ENCODE results near the gene OR51B4. TPM values are rescaled to one million over a fixed set of nuclear protein-coding genes. Genes with fewer than 3 reads are reported as not detected.

The OR51B4 gene
- total RNA-seq, 2 donors from 2014 or later, result not detected

DNA sequence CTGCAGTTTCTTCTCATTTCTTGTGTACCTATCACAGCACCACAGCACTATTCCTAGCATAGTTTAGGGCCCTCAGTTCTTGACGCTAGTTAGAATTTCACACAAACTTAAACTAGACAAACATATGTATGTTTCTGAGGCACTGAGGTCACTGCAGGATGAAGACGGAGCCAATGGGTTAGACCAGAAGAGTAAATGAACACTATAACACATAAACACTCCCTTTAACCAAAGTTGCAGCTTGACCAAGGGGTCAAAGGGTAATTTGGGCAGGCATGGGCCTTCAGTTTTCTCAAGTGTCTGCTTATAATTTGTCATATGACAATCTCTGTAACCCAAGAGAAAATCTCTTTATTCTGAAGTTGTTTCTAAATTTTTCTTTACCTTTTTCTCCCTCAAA is 19.1 kb downstream of the OR51B4 start:
- Histone ChIP-seq H3K27me3 (no peaks in the 10 kb centered on the region), H3K36me3 (no peaks in the 10 kb centered on the region), H3K27ac (no peak overlapping the region), H3K9ac (ENCODE audit: low read depth in 2 of 2, low read length in 2 of 2) (no peak overlapping the region), H3K9me3 (no peaks in the 10 kb centered on the region), H3K4me3 (no peak overlapping the region), H3K4me1 (no peaks in the 10 kb centered on the region)
- intact Hi-C loops (cut with DNase I), result no loop called here
- TF ChIP-seq, protein P1, sequence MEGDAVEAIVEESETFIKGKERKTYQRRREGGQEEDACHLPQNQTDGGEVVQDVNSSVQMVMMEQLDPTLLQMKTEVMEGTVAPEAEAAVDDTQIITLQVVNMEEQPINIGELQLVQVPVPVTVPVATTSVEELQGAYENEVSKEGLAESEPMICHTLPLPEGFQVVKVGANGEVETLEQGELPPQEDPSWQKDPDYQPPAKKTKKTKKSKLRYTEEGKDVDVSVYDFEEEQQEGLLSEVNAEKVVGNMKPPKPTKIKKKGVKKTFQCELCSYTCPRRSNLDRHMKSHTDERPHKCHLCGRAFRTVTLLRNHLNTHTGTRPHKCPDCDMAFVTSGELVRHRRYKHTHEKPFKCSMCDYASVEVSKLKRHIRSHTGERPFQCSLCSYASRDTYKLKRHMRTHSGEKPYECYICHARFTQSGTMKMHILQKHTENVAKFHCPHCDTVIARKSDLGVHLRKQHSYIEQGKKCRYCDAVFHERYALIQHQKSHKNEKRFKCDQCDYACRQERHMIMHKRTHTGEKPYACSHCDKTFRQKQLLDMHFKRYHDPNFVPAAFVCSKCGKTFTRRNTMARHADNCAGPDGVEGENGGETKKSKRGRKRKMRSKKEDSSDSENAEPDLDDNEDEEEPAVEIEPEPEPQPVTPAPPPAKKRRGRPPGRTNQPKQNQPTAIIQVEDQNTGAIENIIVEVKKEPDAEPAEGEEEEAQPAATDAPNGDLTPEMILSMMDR (IDR thresholded peaks at IDR 0.05), result no peak
- no peak for DNase-seq

DNA sequence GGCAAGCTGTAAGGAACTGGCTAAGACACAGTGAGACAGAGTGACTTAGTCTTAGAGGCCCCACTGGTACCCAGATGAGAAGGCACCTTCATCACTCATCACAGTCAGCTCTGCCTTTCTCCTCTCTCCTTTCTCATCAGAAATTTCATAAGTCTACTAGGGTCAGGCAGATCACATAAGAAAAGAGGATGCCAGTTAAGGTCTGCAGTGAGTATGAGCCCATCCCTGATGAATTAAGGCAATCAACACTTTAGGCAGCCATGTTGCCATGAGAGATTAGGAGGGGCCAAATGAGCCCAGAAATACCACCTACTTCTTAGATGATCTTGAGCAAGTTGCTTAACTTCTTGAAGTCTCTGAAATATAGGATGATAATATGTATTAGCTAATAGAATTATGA is 20.1 kb downstream of the OR51B4 start:
- H3K27me3 ChIP-seq, result no peaks in the 10 kb centered on the region
- TF ChIP-seq, protein P1 (IDR thresholded peaks at IDR 0.05), result no peak
- H3K4me1 ChIP-seq, result no peaks in the 10 kb centered on the region
- no peak for DNase-seq
- no peak overlapping the region for H3K9ac ChIP-seq (ENCODE audit: low read depth in 2 of 2, low read length in 2 of 2)
- intact Hi-C loops (cut with DNase I), result no loop called here
- no peaks in the 10 kb centered on the region for H3K9me3 ChIP-seq
- no peak overlapping the region for H3K27ac ChIP-seq
- H3K4me3 ChIP-seq, result no peak overlapping the region
- no peaks in the 10 kb centered on the region for H3K36me3 ChIP-seq

DNA sequence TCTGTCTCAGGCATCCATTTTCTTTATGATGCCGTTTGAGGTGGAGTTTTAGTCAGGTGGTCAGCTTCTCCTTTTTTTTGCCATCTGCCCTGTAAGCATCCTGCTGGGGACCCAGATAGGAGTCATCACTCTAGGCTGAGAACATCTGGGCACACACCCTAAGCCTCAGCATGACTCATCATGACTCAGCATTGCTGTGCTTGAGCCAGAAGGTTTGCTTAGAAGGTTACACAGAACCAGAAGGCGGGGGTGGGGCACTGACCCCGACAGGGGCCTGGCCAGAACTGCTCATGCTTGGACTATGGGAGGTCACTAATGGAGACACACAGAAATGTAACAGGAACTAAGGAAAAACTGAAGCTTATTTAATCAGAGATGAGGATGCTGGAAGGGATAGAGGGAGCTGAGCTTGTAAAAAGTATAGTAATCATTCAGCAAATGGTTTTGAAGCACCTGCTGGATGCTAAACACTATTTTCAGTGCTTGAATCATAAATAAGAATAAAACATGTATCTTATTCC is 21.1 kb downstream of the OR51B4 start:
- Histone ChIP-seq H3K27me3 (no peaks in the 10 kb centered on the region), H3K9me3 (no peaks in the 10 kb centered on the region), H3K9ac (ENCODE audit: low read depth in 2 of 2, low read length in 2 of 2) (no peak overlapping the region), H3K27ac (no peak overlapping the region), H3K4me1 (no peaks in the 10 kb centered on the region), H3K4me3 (no peak overlapping the region), H3K36me3 (no peaks in the 10 kb centered on the region)
- TF ChIP-seq, protein P1 (IDR thresholded peaks at IDR 0.05), result no peak
- peak; percentile 21 for DNase-seq
- intact Hi-C loops (cut with DNase I), result no loop called here

GRCh38 chr11:5279471-5280090 is 22.2 kb downstream of the OR51B4 start:
- Histone ChIP-seq H3K9ac (ENCODE audit: low read depth in 2 of 2, low read length in 2 of 2) (no peak overlapping the region), H3K36me3 (no peaks in the 10 kb centered on the region), H3K4me1 (no peaks in the 10 kb centered on the region), H3K9me3 (no peaks in the 10 kb centered on the region), H3K27me3 (no peaks in the 10 kb centered on the region), H3K4me3 (no peak overlapping the region), H3K27ac (no peak overlapping the region)
- DNase-seq, result no peak
- intact Hi-C loops (cut with DNase I), result no loop called here
- TF ChIP-seq, protein P1 (IDR thresholded peaks at IDR 0.05), result no peak

GRCh38 chr11:5277807-5278382 is 23.9 kb downstream of the OR51B4 start:
- Histone ChIP-seq H3K4me3 (no peak overlapping the region), H3K4me1 (no peaks in the 10 kb centered on the region), H3K9ac (ENCODE audit: low read depth in 2 of 2, low read length in 2 of 2) (no peak overlapping the region), H3K36me3 (no peaks in the 10 kb centered on the region), H3K27ac (no peak overlapping the region), H3K9me3 (no peaks in the 10 kb centered on the region), H3K27me3 (no peaks in the 10 kb centered on the region)
- TF ChIP-seq, protein P1 (IDR thresholded peaks at IDR 0.05), result no peak
- intact Hi-C loops (cut with DNase I), result no loop called here
- DNase-seq, result no peak

Measured in colonic mucosa (tissue), 4 donors.